Measurements from ENCODE around the gene PFKFB3. TPM values are rescaled to one million over a fixed set of nuclear protein-coding genes. Genes with fewer than 3 reads are reported as not detected.

The PFKFB3 gene
- total RNA-seq, 1 experiment from 2014 or later: 36.8 TPM

DNA sequence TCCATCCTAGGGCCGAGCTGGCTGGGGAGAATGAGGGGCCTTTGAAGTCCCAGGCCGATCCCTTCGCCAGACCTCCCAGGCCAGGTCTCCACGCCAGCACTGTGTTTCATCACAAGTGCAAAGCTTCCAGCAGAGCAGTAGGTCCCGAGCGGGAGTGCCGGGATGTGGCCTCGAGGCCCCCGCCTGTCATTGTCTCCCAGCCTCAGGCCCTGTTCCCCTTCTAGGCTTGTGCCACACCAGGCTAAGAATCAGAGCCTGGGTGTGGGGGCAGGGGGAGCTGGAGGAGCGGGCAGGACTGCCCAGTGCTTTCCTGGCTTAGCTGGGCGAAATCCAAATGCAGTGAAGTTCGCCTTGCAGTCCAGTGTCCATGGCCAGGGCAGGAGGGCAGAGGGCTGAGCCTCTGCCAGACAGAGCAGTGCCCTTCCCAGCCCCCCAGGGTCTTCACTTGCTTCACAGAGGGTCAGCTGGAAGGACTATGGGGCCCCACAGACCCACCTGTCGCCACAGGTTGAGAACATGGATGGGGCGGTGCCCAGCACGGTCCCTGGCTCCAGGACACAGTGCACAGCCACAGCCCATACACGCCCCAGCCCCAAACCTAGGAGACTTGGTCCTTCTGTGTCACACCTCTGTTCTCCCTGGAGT lies 20.2 kb upstream of the PFKFB3 start:
- H2BK12ac ChIP-seq (ENCODE audit: insufficient read length, low read depth, low read length): no peak overlapping the region
- H4K8ac ChIP-seq (replicated peaks; ENCODE audit: insufficient read length, low read depth, low read length): no peak overlapping the region
- H4K91ac ChIP-seq (ENCODE audit: insufficient read length, low read depth, low read length): no peak overlapping the region
- no peak overlapping the region for H2BK15ac ChIP-seq (ENCODE audit: low read depth, low read length)
- Mint-ChIP-seq H3K27me3 (ENCODE audit: low read depth) (no peaks in the 10 kb centered on the region), H3K27ac (0 out of 7 replicates have a peak overlapping the region, but pooled peaks of 1 of the 3 experiments have one; percentile 16), H3K4me3 (no peak overlapping the region), H3K9me3 (no peaks in the 10 kb centered on the region), H3K4me1 (peaks cover 2 to 22% of the 10 kb centered on the region in 2 experiments; a peak in 3 of 4 replicates), H3K36me3 (ENCODE audit: insufficient read depth in 1 of 3, low read depth in 3 of 3) (no peaks in the 10 kb centered on the region; a peak in 1 of 7 replicates)
- no peaks in the 10 kb centered on the region for H3K27me3 ChIP-seq (ENCODE audit: insufficient read depth, low read length)
- DNase-seq: no peak
- no peak overlapping the region for H3K23ac ChIP-seq (ENCODE audit: insufficient read length, low read depth, low read length)
- no peak overlapping the region for H3K9ac ChIP-seq (ENCODE audit: extremely low read depth, insufficient read length, low read length)
- H4K5ac ChIP-seq (ENCODE audit: insufficient read length, low read depth, low read length): no peak overlapping the region
- no peak overlapping the region for H2AFZ ChIP-seq (ENCODE audit: low read length)
- no peaks in the 10 kb centered on the region for H3K79me2 ChIP-seq (ENCODE audit: insufficient read depth, low read length)
- no peaks in the 10 kb centered on the region for H3K9me3 ChIP-seq (ENCODE audit: control insufficient read depth, low read depth, low read length)
- no CpG with 5 or more reads among the region's 16 CpGs for WGBS (ENCODE audit: extremely low coverage, insufficient read length, low lambda C conversion rate)
- no peaks in the 10 kb centered on the region for H3K4me1 ChIP-seq (ENCODE audit: insufficient read depth, low read length)
- H3K23me2 ChIP-seq (ENCODE audit: insufficient read length, low read depth, low read length, poor library complexity, severe bottlenecking): no peaks in the 10 kb centered on the region
- TF ChIP-seq, protein P1, sequence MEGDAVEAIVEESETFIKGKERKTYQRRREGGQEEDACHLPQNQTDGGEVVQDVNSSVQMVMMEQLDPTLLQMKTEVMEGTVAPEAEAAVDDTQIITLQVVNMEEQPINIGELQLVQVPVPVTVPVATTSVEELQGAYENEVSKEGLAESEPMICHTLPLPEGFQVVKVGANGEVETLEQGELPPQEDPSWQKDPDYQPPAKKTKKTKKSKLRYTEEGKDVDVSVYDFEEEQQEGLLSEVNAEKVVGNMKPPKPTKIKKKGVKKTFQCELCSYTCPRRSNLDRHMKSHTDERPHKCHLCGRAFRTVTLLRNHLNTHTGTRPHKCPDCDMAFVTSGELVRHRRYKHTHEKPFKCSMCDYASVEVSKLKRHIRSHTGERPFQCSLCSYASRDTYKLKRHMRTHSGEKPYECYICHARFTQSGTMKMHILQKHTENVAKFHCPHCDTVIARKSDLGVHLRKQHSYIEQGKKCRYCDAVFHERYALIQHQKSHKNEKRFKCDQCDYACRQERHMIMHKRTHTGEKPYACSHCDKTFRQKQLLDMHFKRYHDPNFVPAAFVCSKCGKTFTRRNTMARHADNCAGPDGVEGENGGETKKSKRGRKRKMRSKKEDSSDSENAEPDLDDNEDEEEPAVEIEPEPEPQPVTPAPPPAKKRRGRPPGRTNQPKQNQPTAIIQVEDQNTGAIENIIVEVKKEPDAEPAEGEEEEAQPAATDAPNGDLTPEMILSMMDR (conservative IDR thresholded peaks at IDR 0.05): no peak
- H2BK5ac ChIP-seq (ENCODE audit: insufficient read length, low read length): no peak overlapping the region
- no peak overlapping the region for H2BK120ac ChIP-seq (ENCODE audit: low read depth, low read length, poor library complexity, severe bottlenecking)
- no peaks in the 10 kb centered on the region for H3K79me1 ChIP-seq (ENCODE audit: insufficient read depth, low read depth, low read length, poor library complexity, severe bottlenecking)
- H2BK20ac ChIP-seq (ENCODE audit: low read depth, low read length, poor library complexity, severe bottlenecking): no peak overlapping the region
- H3K56ac ChIP-seq (ENCODE audit: insufficient read length, low read depth, low read length): no peak overlapping the region
- H3K4me2 ChIP-seq (ENCODE audit: insufficient read depth, insufficient read length, low read length): no peak overlapping the region
- H4K20me1 ChIP-seq (ENCODE audit: control insufficient read depth, insufficient read depth, insufficient read length): no peaks in the 10 kb centered on the region
- no peak overlapping the region for H2AK5ac ChIP-seq (ENCODE audit: insufficient read length, low read length)
- H3K18ac ChIP-seq (ENCODE audit: insufficient read length, low read depth, low read length): no peak overlapping the region
- no peak overlapping the region for H3K27ac ChIP-seq (ENCODE audit: insufficient read length, low read depth, low read length)
- no peak overlapping the region for H3K4ac ChIP-seq (ENCODE audit: low read depth, low read length)
- H3T11ph ChIP-seq (ENCODE audit: low read length): no peak overlapping the region
- no peak overlapping the region; the same call in 1 of the 2 replicates for H3K14ac ChIP-seq (ENCODE audit: insufficient read depth, low read length)

All from H9 (cell line).